ENCODE measurements around the gene WNT1.

Gene WNT1

GRCh38 chr12:49010092-49010668, 32.1 kb downstream of the WNT1 start:
- DNase-seq, result no peak

GRCh38 chr12:49012739-49013138, 34.6 kb downstream of the WNT1 start:
- DNase-seq, result no peak

- DNase-seq, result no peak
Measured at GRCh38 chr12:49013428-49013827, 35.3 kb downstream of the WNT1 start.

- no peak for DNase-seq
Measured at GRCh38 chr12:49014547-49014946, 36.4 kb downstream of the WNT1 start.

- DNase-seq, result no peak
Measured at GRCh38 chr12:49015196-49015595, 37.1 kb downstream of the WNT1 start.

- DNase-seq, result peak in 1 of 2 donors; percentile 51
Measured at GRCh38 chr12:49017891-49018260, 39.8 kb downstream of the WNT1 start.

GRCh38 chr12:49018261-49019119, 40.4 kb downstream of the WNT1 start, which contains the start of gene PRKAG1:
Gene PRKAG1, minus strand, starts transcription at chr12:49018776. Its CDS starts 36 bp downstream, at chr12:49018740.
- DNase-seq, result peak; percentile 90 to 91

GRCh38 chr12:49019120-49019430, 41.0 kb downstream of the WNT1 start:
- DNase-seq, result no peak

GRCh38 chr12:49019443-49020324, 41.6 kb downstream of the WNT1 start:
- DNase-seq, result no peak

- no peak for DNase-seq
Measured at GRCh38 chr12:49020441-49020840, 42.3 kb downstream of the WNT1 start.

- no peak for DNase-seq
Measured at GRCh38 chr12:49021292-49021915, 43.3 kb downstream of the WNT1 start.

- no peak for DNase-seq
Measured at GRCh38 chr12:49022558-49023178, 44.5 kb downstream of the WNT1 start.

- no peak for DNase-seq
Measured at GRCh38 chr12:49023812-49024211, 45.7 kb downstream of the WNT1 start.

GRCh38 chr12:49024543-49024942, 46.4 kb downstream of the WNT1 start:
- no peak for DNase-seq

- DNase-seq, result no peak
Measured at GRCh38 chr12:49025463-49025862, 47.3 kb downstream of the WNT1 start.

- DNase-seq, result no peak
Measured at GRCh38 chr12:49026101-49026500, 48.0 kb downstream of the WNT1 start.

GRCh38 chr12:49026678-49027480, 48.8 kb downstream of the WNT1 start:
- DNase-seq, result no peak

GRCh38 chr12:49027846-49028555, 49.9 kb downstream of the WNT1 start:
- DNase-seq, result no peak

- no peak for DNase-seq
Measured at GRCh38 chr12:49028666-49029275, 50.6 kb downstream of the WNT1 start.

- DNase-seq, result no peak
Measured at GRCh38 chr12:49030119-49030518, 52.0 kb downstream of the WNT1 start.
